Liver (tissue), 9 donors: ENCODE measurements around the gene FILIP1L. TPM values are rescaled to one million over a fixed set of nuclear protein-coding genes. Genes with fewer than 3 reads are reported as not detected.

ENCODE experiments used
- DNase-seq: peaks from one replicate; pipeline ENCODE4 v3.0.0-alpha.2; 2017; ENCODE audit warnings: low spot score
- H3K27ac ChIP-seq, 2 donors: one replicate each; pipeline ENCODE4 v1.7.0; 2013; ENCODE audit warnings: inconsistent platforms in 2 of 2, low read length in 2 of 2, control low read depth in 1 of 2, low read depth in 1 of 2, mild to moderate bottlenecking in 1 of 2
- H3K27me3 ChIP-seq, 4 donors: one replicate each; pipeline versions ENCODE4 v1.6.1 to v1.7.0; 2013; ENCODE audit warnings: low read length in 3 of 4, inconsistent platforms in 1 of 4, mild to moderate bottlenecking in 1 of 4, moderate library complexity in 1 of 4; ENCODE audit not compliant: control insufficient read depth in 4 of 4, insufficient read depth in 4 of 4
- H3K36me3 ChIP-seq, 4 donors: one replicate each; pipeline versions ENCODE4 v1.6.1 to v1.7.0; 2013; ENCODE audit warnings: low read length in 3 of 4, mild to moderate bottlenecking in 3 of 4, low read depth in 1 of 4, moderate library complexity in 1 of 4; ENCODE audit not compliant: control insufficient read depth in 4 of 4, insufficient read depth in 3 of 4
- H3K4me1 ChIP-seq, 4 donors: one replicate each; pipeline versions ENCODE4 v1.6.1 to v1.7.0; 2013; ENCODE audit warnings: low read length in 3 of 4, mild to moderate bottlenecking in 3 of 4, moderate library complexity in 1 of 4; ENCODE audit not compliant: control insufficient read depth in 4 of 4, insufficient read depth in 4 of 4
- H3K4me3 ChIP-seq, 3 donors: one replicate each; pipeline versions ENCODE4 v1.6.1 to v1.7.0; 2013; ENCODE audit warnings: low read length in 3 of 3, control low read depth in 1 of 3, low read depth in 1 of 3, mild to moderate bottlenecking in 1 of 3
- H3K9ac ChIP-seq, 2 donors: one replicate each; pipeline ENCODE4 v1.7.0; 2013; ENCODE audit warnings: low read length in 2 of 2, mild to moderate bottlenecking in 2 of 2, moderate library complexity in 2 of 2, control low read depth in 1 of 2, low read depth in 1 of 2
- H3K9me3 ChIP-seq, 4 donors: one replicate each; pipeline versions ENCODE4 v1.6.1 to v1.7.0; 2013; ENCODE audit warnings: low read length in 3 of 4; ENCODE audit not compliant: control insufficient read depth in 4 of 4
- FOXA1 ChIP-seq: IDR thresholded peaks from 2 replicates; pipeline ENCODE4 v1.6.1; 2016; ENCODE audit warnings: antibody characterized with exemption
- GABPA ChIP-seq, 2 donors: IDR thresholded peaks in 1 of 2; conservative IDR thresholded peaks in 1 of 2; 2 replicates each; pipeline ENCODE4 v1.6.1; 2016; ENCODE audit warnings: antibody characterized with exemption in 2 of 2, mild to moderate bottlenecking in 1 of 2, moderate library complexity in 1 of 2
- JUND ChIP-seq, 2 donors: IDR thresholded peaks; 2 replicates each; pipeline ENCODE4 v1.6.1; 2016; ENCODE audit warnings: antibody characterized with exemption in 2 of 2
- NR2F2 ChIP-seq: IDR thresholded peaks from 2 replicates; pipeline ENCODE4 v1.6.1; 2016; ENCODE audit warnings: antibody characterized with exemption
- RAD21 ChIP-seq, 2 donors: IDR thresholded peaks; 2 replicates each; pipeline ENCODE4 v1.6.1; 2016; ENCODE audit warnings: antibody characterized with exemption in 2 of 2, mild to moderate bottlenecking in 2 of 2
- RXRA ChIP-seq, 2 donors: IDR thresholded peaks; 2 replicates each; pipeline ENCODE4 v1.6.1; 2017 to 2018; ENCODE audit warnings: antibody characterized with exemption in 2 of 2, mild to moderate bottlenecking in 1 of 2
- SP1 ChIP-seq: IDR thresholded peaks from 2 replicates; pipeline ENCODE4 v1.6.1; 2018; ENCODE audit warnings: antibody characterized with exemption, mild to moderate bottlenecking
- YY1 ChIP-seq: IDR thresholded peaks from 2 replicates; pipeline ENCODE4 v1.6.1; 2016; ENCODE audit warnings: antibody characterized with exemption, mild to moderate bottlenecking
- WGBS: extraction: QIAGEN DNeasy Blood & Tissue Kit; methylation state at CpG from one replicate; pipeline ENCODE4 v1.1.7; 2013; 5-methylcytosine and 5-hydroxymethylcytosine counted together
- polyA plus RNA-seq, 2 donors: library from polyadenylated mRNA; stranded (reverse) in 1 of 2; unstranded in 1 of 2; fragments of 200-250 nt in 1 of 2; fragments of >200 nt in 1 of 2; fragmentation: Nextera tagmentation in 1 of 2; extraction: Ambion mirVana in 1 of 2; gene quantifications; one replicate each; pipeline versions ENCODE4 v1.2.1 to v1.2.3, GENCODE V29; 2013 to 2015
- total RNA-seq, 2 donors: library from RNA; depleted of rRNA; stranded (reverse); fragments of >200 nt; gene quantifications; one replicate each; pipeline ENCODE4 v1.2.3, GENCODE V29; 2014
- TF ChIP-seq, protein P1 (sequence below): fragments of 150-350 bp; IDR thresholded peaks from 2 replicates; pipeline ENCODE4 v1.5.1; 2017; ENCODE audit warnings: improper control_type of control experiment, low read depth, low read length; ENCODE audit not compliant: missing input control
- TF ChIP-seq, protein P2 (sequence below): IDR thresholded peaks from 2 replicates; pipeline ENCODE4 v1.6.1; 2016; ENCODE audit warnings: antibody characterized with exemption
- TF ChIP-seq, protein P3 (sequence below): IDR thresholded peaks from 2 replicates; pipeline ENCODE4 v1.6.1; 2016; ENCODE audit warnings: antibody characterized with exemption
- TF ChIP-seq, protein P4 (sequence below): IDR thresholded peaks from 2 replicates; pipeline ENCODE4 v1.6.1; 2016; ENCODE audit warnings: antibody characterized with exemption
- donor health status: healthy.
- donor health status: healthy.
- donor health status: healthy.
- donor health status: healthy.
- donor health status: healthy.

The FILIP1L gene
- total and polyA plus RNA-seq, 4 donors = 1.4 to 6.5 (median 1.9) TPM

DNA sequence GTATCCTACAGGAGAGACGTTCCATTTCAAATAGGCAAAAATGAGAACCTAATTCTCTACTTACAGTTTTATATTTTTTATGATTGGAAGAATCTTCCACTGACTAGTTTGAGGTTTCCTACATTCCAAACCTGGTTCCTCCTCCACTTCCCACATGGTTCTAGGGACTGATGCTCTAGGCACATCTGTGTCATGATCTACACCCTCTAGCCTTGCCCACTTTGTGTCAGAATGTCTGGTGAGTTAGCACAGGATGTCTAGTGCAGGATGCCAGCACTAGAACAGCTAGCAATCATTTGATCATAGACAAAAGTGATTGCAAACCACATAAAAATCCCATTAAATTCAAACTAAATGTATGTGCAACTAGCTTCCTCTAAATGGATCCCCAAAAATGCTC is 26.7 kb upstream of the FILIP1L start:
- TF ChIP-seq RAD21 (IDR thresholded peaks at IDR 0.05) = no peak
- TF ChIP-seq FOXA1 = no peak
- no peak for TF ChIP-seq YY1
- TF ChIP-seq SP1 = no peak
- TF ChIP-seq, protein P1, sequence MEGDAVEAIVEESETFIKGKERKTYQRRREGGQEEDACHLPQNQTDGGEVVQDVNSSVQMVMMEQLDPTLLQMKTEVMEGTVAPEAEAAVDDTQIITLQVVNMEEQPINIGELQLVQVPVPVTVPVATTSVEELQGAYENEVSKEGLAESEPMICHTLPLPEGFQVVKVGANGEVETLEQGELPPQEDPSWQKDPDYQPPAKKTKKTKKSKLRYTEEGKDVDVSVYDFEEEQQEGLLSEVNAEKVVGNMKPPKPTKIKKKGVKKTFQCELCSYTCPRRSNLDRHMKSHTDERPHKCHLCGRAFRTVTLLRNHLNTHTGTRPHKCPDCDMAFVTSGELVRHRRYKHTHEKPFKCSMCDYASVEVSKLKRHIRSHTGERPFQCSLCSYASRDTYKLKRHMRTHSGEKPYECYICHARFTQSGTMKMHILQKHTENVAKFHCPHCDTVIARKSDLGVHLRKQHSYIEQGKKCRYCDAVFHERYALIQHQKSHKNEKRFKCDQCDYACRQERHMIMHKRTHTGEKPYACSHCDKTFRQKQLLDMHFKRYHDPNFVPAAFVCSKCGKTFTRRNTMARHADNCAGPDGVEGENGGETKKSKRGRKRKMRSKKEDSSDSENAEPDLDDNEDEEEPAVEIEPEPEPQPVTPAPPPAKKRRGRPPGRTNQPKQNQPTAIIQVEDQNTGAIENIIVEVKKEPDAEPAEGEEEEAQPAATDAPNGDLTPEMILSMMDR = no peak
- no peak for DNase-seq
- H3K4me3 ChIP-seq = no peak overlapping the region
- 94% methylated on average over 1 of the region's 1 CpG for WGBS
- H3K27ac ChIP-seq = no peak overlapping the region
- H3K9ac ChIP-seq = no peak overlapping the region
- peaks cover 1 to 5% (median 2%) of the 10 kb centered on the region in 4 donors for H3K9me3 ChIP-seq
- no peaks in the 10 kb centered on the region for H3K36me3 ChIP-seq
- H3K27me3 ChIP-seq = no peaks in the 10 kb centered on the region
- no peaks in the 10 kb centered on the region for H3K4me1 ChIP-seq

DNA sequence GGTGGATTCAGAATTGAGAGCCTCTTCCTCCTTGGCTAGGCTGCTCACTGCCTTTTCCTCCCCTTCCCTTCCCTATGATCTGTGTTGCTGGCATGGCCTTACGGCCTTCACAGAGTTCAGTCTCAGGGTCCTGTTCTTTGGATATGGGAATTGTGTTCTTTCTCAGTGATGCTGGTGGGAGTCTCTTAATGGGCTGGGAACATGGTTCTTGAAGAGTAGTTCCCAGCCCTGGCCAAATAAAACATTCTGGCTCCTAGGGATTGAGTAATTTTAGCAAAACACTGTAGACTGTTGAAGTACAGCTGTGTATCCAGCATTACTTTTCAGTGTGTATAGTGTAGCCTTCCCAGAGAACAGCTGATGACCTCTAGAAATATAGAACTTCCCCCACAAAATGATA is 22.6 kb upstream of the FILIP1L start:
- no peaks in the 10 kb centered on the region for H3K9me3 ChIP-seq
- no peaks in the 10 kb centered on the region for H3K27me3 ChIP-seq
- H3K27ac ChIP-seq = no peak overlapping the region
- H3K9ac ChIP-seq = no peak overlapping the region
- H3K36me3 ChIP-seq = no peaks in the 10 kb centered on the region
- 89% methylated on average over 1 of the region's 1 CpG for WGBS
- TF ChIP-seq NR2F2 (peak; percentile 29), RAD21 (IDR thresholded peaks at IDR 0.05) (no peak)
- H3K4me1 ChIP-seq = no peaks in the 10 kb centered on the region
- no peak for DNase-seq
- no peak overlapping the region for H3K4me3 ChIP-seq

GRCh38 chr3:100131241-100131640 is 16.9 kb upstream of the FILIP1L start:
- WGBS = 87% methylated on average over 6 of the region's 6 CpGs
- Histone ChIP-seq H3K4me1 (no peaks in the 10 kb centered on the region), H3K4me3 (no peak overlapping the region), H3K36me3 (no peaks in the 10 kb centered on the region), H3K9ac (no peak overlapping the region), H3K9me3 (no peaks in the 10 kb centered on the region), H3K27me3 (no peaks in the 10 kb centered on the region), H3K27ac (no peak overlapping the region)
- no peak for DNase-seq
- TF ChIP-seq JUND (IDR thresholded peaks at IDR 0.05) = no peak
- no peak for TF ChIP-seq FOXA1
- TF ChIP-seq, protein P2, sequence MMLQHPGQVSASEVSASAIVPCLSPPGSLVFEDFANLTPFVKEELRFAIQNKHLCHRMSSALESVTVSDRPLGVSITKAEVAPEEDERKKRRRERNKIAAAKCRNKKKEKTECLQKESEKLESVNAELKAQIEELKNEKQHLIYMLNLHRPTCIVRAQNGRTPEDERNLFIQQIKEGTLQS = no peak
- TF ChIP-seq, protein P3, sequence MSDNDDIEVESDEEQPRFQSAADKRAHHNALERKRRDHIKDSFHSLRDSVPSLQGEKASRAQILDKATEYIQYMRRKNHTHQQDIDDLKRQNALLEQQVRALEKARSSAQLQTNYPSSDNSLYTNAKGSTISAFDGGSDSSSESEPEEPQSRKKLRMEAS = no peak
- TF ChIP-seq, protein P4, sequence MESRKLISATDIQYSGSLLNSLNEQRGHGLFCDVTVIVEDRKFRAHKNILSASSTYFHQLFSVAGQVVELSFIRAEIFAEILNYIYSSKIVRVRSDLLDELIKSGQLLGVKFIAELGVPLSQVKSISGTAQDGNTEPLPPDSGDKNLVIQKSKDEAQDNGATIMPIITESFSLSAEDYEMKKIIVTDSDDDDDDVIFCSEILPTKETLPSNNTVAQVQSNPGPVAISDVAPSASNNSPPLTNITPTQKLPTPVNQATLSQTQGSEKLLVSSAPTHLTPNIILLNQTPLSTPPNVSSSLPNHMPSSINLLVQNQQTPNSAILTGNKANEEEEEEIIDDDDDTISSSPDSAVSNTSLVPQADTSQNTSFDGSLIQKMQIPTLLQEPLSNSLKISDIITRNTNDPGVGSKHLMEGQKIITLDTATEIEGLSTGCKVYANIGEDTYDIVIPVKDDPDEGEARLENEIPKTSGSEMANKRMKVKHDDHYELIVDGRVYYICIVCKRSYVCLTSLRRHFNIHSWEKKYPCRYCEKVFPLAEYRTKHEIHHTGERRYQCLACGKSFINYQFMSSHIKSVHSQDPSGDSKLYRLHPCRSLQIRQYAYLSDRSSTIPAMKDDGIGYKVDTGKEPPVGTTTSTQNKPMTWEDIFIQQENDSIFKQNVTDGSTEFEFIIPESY = no peak
- TF ChIP-seq GABPA (IDR thresholded peaks at IDR 0.05 in 1 of 2, conservative IDR thresholded peaks at IDR 0.05 in 1 of 2) = no peak
- TF ChIP-seq, protein P1 = no peak
- no peak for TF ChIP-seq RXRA (IDR thresholded peaks at IDR 0.05)
